Measurements from ENCODE around the gene SAMD11.

The SAMD11 gene

GRCh38 chr1:909861-910310 is 13.8 kb upstream of the SAMD11 start:
- no peak for TF ChIP-seq CTCF (conservative IDR thresholded peaks at IDR 0.05)
- no peak overlapping the region for H3K27ac ChIP-seq

- TF ChIP-seq CTCF (conservative IDR thresholded peaks at IDR 0.05): no peak
- no peak overlapping the region for H3K27ac ChIP-seq
Measured at GRCh38 chr1:910311-910880, 13.3 kb upstream of the SAMD11 start.

- TF ChIP-seq CTCF (conservative IDR thresholded peaks at IDR 0.05): no peak
- no peak overlapping the region for H3K27ac ChIP-seq
Measured at GRCh38 chr1:910881-911721, 12.6 kb upstream of the SAMD11 start.

GRCh38 chr1:911875-912739 is 11.6 kb upstream of the SAMD11 start:
- no peak overlapping the region for H3K27ac ChIP-seq
- TF ChIP-seq CTCF (conservative IDR thresholded peaks at IDR 0.05): no peak

- H3K27ac ChIP-seq: peak overlapping the region; percentile 99
- peak; percentile 41; the same call in 1 of the 2 replicates for TF ChIP-seq CTCF (conservative IDR thresholded peaks at IDR 0.05)
Measured at GRCh38 chr1:912740-913301, 10.9 kb upstream of the SAMD11 start.

GRCh38 chr1:913491-914130 is 10.1 kb upstream of the SAMD11 start:
- peak overlapping the region; percentile 99 for H3K27ac ChIP-seq
- no peak for TF ChIP-seq CTCF (conservative IDR thresholded peaks at IDR 0.05)

Measured in VCaP (cell line).